ENCODE data around the gene CELSR1.
"Not testable (repeated sequence)": the region's sequence is repeated elsewhere in the genome, so short reads cannot be mapped to it uniquely, and the experiment has no call there.

Gene CELSR1

GRCh38 chr22:46318576-46318975, 218.8 kb downstream of the CELSR1 start:
- no peak for ATAC-seq
- TF ChIP-seq ZNF8 (CRISPR knock-in tag; IDR thresholded peaks at IDR 0.05) (no peak), ISL1 (CRISPR knock-in tag; IDR thresholded peaks at IDR 0.05) (no peak), ARNTL (CRISPR knock-in tag; IDR thresholded peaks at IDR 0.05; ENCODE audit: borderline replicate concordance, low read depth) (no peak), PPARA (CRISPR knock-in tag; IDR thresholded peaks at IDR 0.05; ENCODE audit: borderline replicate concordance) (no peak), ZFP3 (CRISPR knock-in tag; IDR thresholded peaks at IDR 0.05) (no peak), CSDC2 (CRISPR knock-in tag; IDR thresholded peaks at IDR 0.05) (no peak), ZFP30 (CRISPR knock-in tag; IDR thresholded peaks at IDR 0.05) (no peak), ZC3H10 (CRISPR knock-in tag; IDR thresholded peaks at IDR 0.05) (no peak), GLIS3 (CRISPR knock-in tag; IDR thresholded peaks at IDR 0.05) (no peak)

- no peak for TF ChIP-seq ZFP3 (CRISPR knock-in tag; IDR thresholded peaks at IDR 0.05)
- TF ChIP-seq ARNTL (CRISPR knock-in tag; IDR thresholded peaks at IDR 0.05; ENCODE audit: borderline replicate concordance, low read depth), result no peak
- no peak for TF ChIP-seq ISL1 (CRISPR knock-in tag; IDR thresholded peaks at IDR 0.05)
- TF ChIP-seq TOX (CRISPR knock-in tag; IDR thresholded peaks at IDR 0.05; ENCODE audit: borderline replicate concordance), result no peak
- no peak for TF ChIP-seq ZNF565 (CRISPR knock-in tag; conservative IDR thresholded peaks at IDR 0.05; ENCODE audit: low read depth)
- no peak for TF ChIP-seq ZFP30 (CRISPR knock-in tag; IDR thresholded peaks at IDR 0.05)
- no peak for TF ChIP-seq POU6F1 (CRISPR knock-in tag; IDR thresholded peaks at IDR 0.05; ENCODE audit: borderline replicate concordance, low read depth)
- TF ChIP-seq GLIS3 (CRISPR knock-in tag; IDR thresholded peaks at IDR 0.05), result no peak
- no peak for ATAC-seq
Measured at GRCh38 chr22:46317646-46318045, 219.8 kb downstream of the CELSR1 start.

GRCh38 chr22:46315976-46316375, 221.4 kb downstream of the CELSR1 start:
- no peak for ATAC-seq
- TF ChIP-seq ARNTL (CRISPR knock-in tag; IDR thresholded peaks at IDR 0.05; ENCODE audit: borderline replicate concordance, low read depth) (no peak), CREB5 (CRISPR knock-in tag; IDR thresholded peaks at IDR 0.05; ENCODE audit: low read depth) (no peak), ZC3H10 (CRISPR knock-in tag; IDR thresholded peaks at IDR 0.05) (no peak), ESRRG (CRISPR knock-in tag; IDR thresholded peaks at IDR 0.05) (no peak), POU6F1 (CRISPR knock-in tag; IDR thresholded peaks at IDR 0.05; ENCODE audit: borderline replicate concordance, low read depth) (no peak), ZNF8 (CRISPR knock-in tag; IDR thresholded peaks at IDR 0.05) (no peak), ZNF70 (CRISPR knock-in tag; IDR thresholded peaks at IDR 0.05) (no peak), TOX (CRISPR knock-in tag; IDR thresholded peaks at IDR 0.05; ENCODE audit: borderline replicate concordance) (no peak), ZFP30 (CRISPR knock-in tag; IDR thresholded peaks at IDR 0.05) (no peak)

- ATAC-seq, result not testable (repeated sequence)
Measured at GRCh38 chr22:46312848-46313247, 224.6 kb downstream of the CELSR1 start.

- TF ChIP-seq ZNF565 (CRISPR knock-in tag; conservative IDR thresholded peaks at IDR 0.05; ENCODE audit: low read depth) (no peak), ARNTL (CRISPR knock-in tag; IDR thresholded peaks at IDR 0.05; ENCODE audit: borderline replicate concordance, low read depth) (no peak), OSR1 (CRISPR knock-in tag; IDR thresholded peaks at IDR 0.05) (no peak), ZNF8 (CRISPR knock-in tag; IDR thresholded peaks at IDR 0.05) (no peak), SNAI2 (CRISPR knock-in tag; IDR thresholded peaks at IDR 0.05) (no peak), PATZ1 (CRISPR knock-in tag; IDR thresholded peaks at IDR 0.05; ENCODE audit: borderline replicate concordance) (no peak)
Measured at GRCh38 chr22:46312056-46312455, 225.4 kb downstream of the CELSR1 start.

More at GRCh38 chr22:46312056-46312455, 225.4 kb downstream of the CELSR1 start:
- ATAC-seq, result no peak
